ENCODE measurements around the gene MCRS1. TPM values are rescaled to one million over a fixed set of nuclear protein-coding genes. Genes with fewer than 3 reads are reported as not detected.

MCRS1 gene
- total RNA-seq, 2 experiments from 2014 or later, result 57.1 to 61.1 TPM

- Mint-ChIP-seq H3K4me3 (no peak overlapping the region), H3K4me1 (ENCODE audit: low read depth) (peaks cover 27% of the 10 kb centered on the region), H3K27ac (no peak overlapping the region), H3K36me3 (ENCODE audit: low read depth) (peaks cover 10% of the 10 kb centered on the region), H3K9me3 (no peaks in the 10 kb centered on the region), H3K27me3 (no peaks in the 10 kb centered on the region)
- TF ChIP-seq, protein P1, sequence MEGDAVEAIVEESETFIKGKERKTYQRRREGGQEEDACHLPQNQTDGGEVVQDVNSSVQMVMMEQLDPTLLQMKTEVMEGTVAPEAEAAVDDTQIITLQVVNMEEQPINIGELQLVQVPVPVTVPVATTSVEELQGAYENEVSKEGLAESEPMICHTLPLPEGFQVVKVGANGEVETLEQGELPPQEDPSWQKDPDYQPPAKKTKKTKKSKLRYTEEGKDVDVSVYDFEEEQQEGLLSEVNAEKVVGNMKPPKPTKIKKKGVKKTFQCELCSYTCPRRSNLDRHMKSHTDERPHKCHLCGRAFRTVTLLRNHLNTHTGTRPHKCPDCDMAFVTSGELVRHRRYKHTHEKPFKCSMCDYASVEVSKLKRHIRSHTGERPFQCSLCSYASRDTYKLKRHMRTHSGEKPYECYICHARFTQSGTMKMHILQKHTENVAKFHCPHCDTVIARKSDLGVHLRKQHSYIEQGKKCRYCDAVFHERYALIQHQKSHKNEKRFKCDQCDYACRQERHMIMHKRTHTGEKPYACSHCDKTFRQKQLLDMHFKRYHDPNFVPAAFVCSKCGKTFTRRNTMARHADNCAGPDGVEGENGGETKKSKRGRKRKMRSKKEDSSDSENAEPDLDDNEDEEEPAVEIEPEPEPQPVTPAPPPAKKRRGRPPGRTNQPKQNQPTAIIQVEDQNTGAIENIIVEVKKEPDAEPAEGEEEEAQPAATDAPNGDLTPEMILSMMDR (IDR thresholded peaks at IDR 0.05), result no peak
- CTCF ChIA-PET, result interaction anchor here (0.7 to 2.4 kb wide), 6 partner anchors 11 to 258 kb away, joined by 3 to 6 read pairs (median 3); partner anchors contain the start of gene MCRS1
- intact Hi-C loops (cut with micrococcal nuclease), result no loop called here
- POLR2A ChIA-PET, result interaction anchor here (0.8 to 2.3 kb wide), 2 partner anchors 13 to 17 kb away, joined by 3 to 6 read pairs; no protein-coding TSS in a partner anchor
- ATAC-seq (peak; percentile 43), DNase-seq (peak; percentile 40)
These were observed 20.8 kb downstream of the MCRS1 start for GRCh38 chr12:49547090-49547690.

GRCh38 chr12:49546481-49546880 is 21.5 kb downstream of the MCRS1 start:
- CTCF ChIA-PET, result interaction anchor here (1.2 to 2.4 kb wide), 5 partner anchors 21 to 257 kb away, joined by 3 to 6 read pairs (median 5); partner anchors contain the start of gene MCRS1

DNA sequence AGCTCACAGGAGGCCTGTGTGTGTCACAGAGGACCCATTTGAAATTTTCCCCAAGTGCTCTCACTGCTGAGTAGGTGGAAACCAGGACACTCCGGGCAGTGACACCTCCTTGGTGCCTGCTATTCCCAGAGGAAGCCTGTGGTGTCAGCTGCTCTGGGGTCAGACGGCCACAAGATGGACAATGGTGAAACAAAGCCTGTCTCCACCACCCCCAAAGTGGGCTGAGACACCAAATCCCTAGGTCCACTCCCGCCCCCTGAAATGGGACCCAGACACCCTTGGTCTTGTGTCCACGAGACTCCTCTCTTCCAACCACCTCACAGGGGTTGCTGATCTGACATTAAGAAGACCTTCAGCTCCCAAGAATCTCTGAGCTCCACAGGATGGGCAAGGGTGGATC is 22.1 kb downstream of the MCRS1 start:
- no peak for DNase-seq
- Mint-ChIP-seq H3K4me1 (ENCODE audit: low read depth) (peaks cover 27% of the 10 kb centered on the region), H3K27me3 (no peaks in the 10 kb centered on the region), H3K9me3 (no peaks in the 10 kb centered on the region), H3K4me3 (no peak overlapping the region), H3K27ac (no peak overlapping the region), H3K36me3 (ENCODE audit: low read depth) (peaks cover 7% of the 10 kb centered on the region)
- ATAC-seq, result no peak
- ChIA-PET CTCF (interaction anchor here (1.2 to 2.4 kb wide), 4 partner anchors 32 to 257 kb away, joined by 3 to 6 read pairs (median 5); no protein-coding TSS in a partner anchor), POLR2A (interaction anchor here (0.7 to 2.3 kb wide), 2 partner anchors 14 to 31 kb away, joined by 3 to 6 read pairs; no protein-coding TSS in a partner anchor)
- TF ChIP-seq, protein P1 (IDR thresholded peaks at IDR 0.05), result no peak
- intact Hi-C loops (cut with micrococcal nuclease), result no loop called here

More at GRCh38 chr12:49546481-49546880, 21.5 kb downstream of the MCRS1 start:
- DNase-seq (no peak), ATAC-seq (no peak)
- intact Hi-C loops (cut with micrococcal nuclease), result no loop called here
- Mint-ChIP-seq H3K27me3 (no peaks in the 10 kb centered on the region), H3K36me3 (ENCODE audit: low read depth) (peaks cover 10% of the 10 kb centered on the region), H3K4me3 (no peak overlapping the region), H3K4me1 (ENCODE audit: low read depth) (peaks cover 27% of the 10 kb centered on the region), H3K9me3 (no peaks in the 10 kb centered on the region), H3K27ac (no peak overlapping the region)
- POLR2A ChIA-PET, result interaction anchor here (0.7 to 2.3 kb wide), 3 partner anchors 13 to 32 kb away, joined by 3 to 6 read pairs (median 3); no protein-coding TSS in a partner anchor
- TF ChIP-seq, protein P1 (IDR thresholded peaks at IDR 0.05), result no peak

- CTCF ChIA-PET, result interaction anchor here (1.2 kb wide), 2 partner anchors 10 to 185 kb away, joined by 3 read pairs; no protein-coding TSS in a partner anchor
- no peak overlapping the region for H3K27ac Mint-ChIP-seq
- ATAC-seq (no peak), DNase-seq (no peak)
- intact Hi-C loops (cut with micrococcal nuclease), result no loop called here
- H3K4me1 Mint-ChIP-seq (ENCODE audit: low read depth), result peaks cover 33% of the 10 kb centered on the region
- no peaks in the 10 kb centered on the region for H3K36me3 Mint-ChIP-seq (ENCODE audit: low read depth)
- TF ChIP-seq, protein P1 (IDR thresholded peaks at IDR 0.05), result no peak
- H3K9me3 Mint-ChIP-seq, result no peaks in the 10 kb centered on the region
- no peak overlapping the region for H3K4me3 Mint-ChIP-seq
- peaks cover 6% of the 10 kb centered on the region for H3K27me3 Mint-ChIP-seq
- POLR2A ChIA-PET, result interaction anchor here (1.0 kb wide), 1 partner anchor 17 kb away, joined by 4 read pairs; no protein-coding TSS in a partner anchor
These were observed 23.8 kb downstream of the MCRS1 start for GRCh38 chr12:49543914-49544815.

All from activated CD8-positive, alpha-beta T cell treated with anti-CD3 and anti-CD28 coated beads for 36 hours (primary cell).